GM10266 (cell line): ENCODE results near the gene STIM1.
A peak's percentile ranks its signal among the peaks of the same experiment; 100 is the strongest.
"Not testable (repeated sequence)": the region's sequence is repeated elsewhere in the genome, so short reads cannot be mapped to it uniquely, and the experiment has no call there.

Experiments used
- DNase-seq: peaks from one replicate; pipeline ENCODE4 v3.0.0; 2012; ENCODE audit errors: extremely low spot score
- CTCF ChIP-seq: IDR thresholded peaks from 2 replicates; pipeline ENCODE4 v1.5.1; 2012; ENCODE audit warnings: mild to moderate bottlenecking, low read depth; ENCODE audit not compliant: control insufficient read depth, insufficient read depth; ENCODE audit errors: missing control alignments

The STIM1 gene

GRCh38 chr11:3856856-3857553 is 1.5 kb downstream of the STIM1 start:
- no peak for TF ChIP-seq CTCF
- DNase-seq, result no peak

DNA sequence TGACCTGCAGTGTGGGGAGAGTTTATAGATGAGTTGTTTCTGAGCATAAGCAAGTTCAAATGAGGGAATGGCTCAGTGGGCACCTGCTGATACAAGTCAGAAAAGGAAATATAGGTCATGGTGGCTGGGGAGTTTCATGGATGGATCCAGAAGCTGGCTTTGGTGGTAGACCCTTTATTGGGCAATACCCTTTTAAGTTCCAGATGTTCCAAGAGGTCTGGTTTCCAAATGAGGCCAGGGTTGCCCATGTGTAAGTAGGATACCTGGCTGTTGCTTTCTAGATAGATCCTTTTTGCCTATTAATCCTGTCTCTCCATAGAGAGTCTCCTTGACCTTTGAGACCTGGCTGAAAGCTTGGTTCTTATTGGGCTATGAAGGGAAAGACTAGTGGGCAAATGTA is 2.2 kb downstream of the STIM1 start:
- TF ChIP-seq CTCF, result no peak

DNA sequence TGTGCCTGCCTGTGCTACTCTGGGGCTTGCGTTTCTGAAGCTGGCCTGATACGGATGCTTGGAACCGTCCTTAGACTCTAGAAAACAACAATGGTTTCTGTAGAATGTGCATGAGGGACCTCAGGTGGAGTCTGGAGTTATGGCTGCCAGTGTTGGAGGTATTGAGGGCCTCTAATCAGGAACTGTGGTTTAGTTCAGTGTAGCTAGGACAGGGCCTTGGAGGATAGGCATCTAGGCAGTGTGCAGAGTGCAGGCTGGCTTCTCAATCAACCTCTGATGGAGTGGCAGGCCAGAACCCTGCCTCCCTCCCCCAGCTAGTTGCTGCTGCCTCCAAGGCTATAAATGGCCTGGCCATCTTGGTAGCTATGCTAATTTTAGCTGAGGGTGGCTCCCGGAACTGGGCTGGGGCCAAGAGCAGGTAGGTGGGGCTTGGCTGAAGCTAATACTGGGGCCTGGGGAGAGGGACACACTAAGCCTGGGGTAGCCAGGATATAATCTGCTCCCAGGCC is 4.0 kb downstream of the STIM1 start:
- no peak for TF ChIP-seq CTCF

More for the DNA sequence above, 2.2 kb downstream of the STIM1 start:
- DNase-seq, result no peak

DNA sequence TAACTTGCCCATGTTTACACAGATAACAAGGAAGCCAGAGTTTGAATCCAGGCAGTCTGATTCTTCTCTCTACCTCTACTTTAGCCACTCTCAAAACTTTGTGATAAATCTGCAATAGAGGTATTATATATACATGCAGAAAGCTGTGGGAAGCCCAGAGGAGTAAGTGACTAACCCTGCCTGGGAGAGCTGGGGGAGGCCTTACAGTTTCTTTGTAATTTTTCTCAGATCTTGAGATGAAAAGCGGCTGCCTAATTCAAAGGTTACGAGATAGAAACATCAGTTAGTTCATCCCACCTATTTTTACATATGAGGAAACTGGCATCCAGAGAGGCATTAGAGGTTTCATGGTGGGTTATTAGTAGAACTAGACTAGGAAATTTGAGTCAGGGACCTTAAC is 4.9 kb downstream of the STIM1 start:
- no peak for DNase-seq
- TF ChIP-seq CTCF, result no peak

More for the DNA sequence above, 4.0 kb downstream of the STIM1 start:
- peak; percentile 74 for DNase-seq

GRCh38 chr11:3860898-3861393 is 5.5 kb downstream of the STIM1 start:
- not testable (repeated sequence) for DNase-seq

GRCh38 chr11:3861683-3862082 is 6.2 kb downstream of the STIM1 start:
- no peak for DNase-seq
- no peak for TF ChIP-seq CTCF

- no peak for DNase-seq
- no peak for TF ChIP-seq CTCF
Observed at GRCh38 chr11:3865388-3866193, 10.1 kb downstream of the STIM1 start.
